ENCODE results near the gene COL18A1. TPM values are rescaled to one million over a fixed set of nuclear protein-coding genes. Genes with fewer than 3 reads are reported as not detected.

The COL18A1 gene
- total and polyA plus RNA-seq, 2 donors (not counting 1 experiment from before 2014, with no cell fraction given) = 15.6 to 24.7 TPM

GRCh38 chr21:45463871-45464270, 58.9 kb downstream of the COL18A1 start:
- Histone ChIP-seq H3K27me3 (replicated peaks in 1 of 4; ENCODE audit: control extremely low read depth in 1 of 4, control insufficient read depth in 3 of 4, insufficient read depth in 4 of 4, low read length in 3 of 4) (peaks cover 0 to 2% (median 0%) of the 10 kb centered on the region in 4 experiments), H4K20me1 (ENCODE audit: control insufficient read depth, insufficient read depth, low read length, poor library complexity, severe bottlenecking) (no peaks in the 10 kb centered on the region), H3K27ac (ENCODE audit: low read length in 2 of 2) (no peak overlapping the region), H3K36me3 (replicated peaks in 1 of 2; ENCODE audit: control extremely low read depth in 1 of 2, control insufficient read depth in 1 of 2, extremely low read depth in 1 of 2, insufficient read depth in 2 of 2, low read length in 1 of 2) (no peaks in the 10 kb centered on the region), H3K4me3 (ENCODE audit: control extremely low read depth in 1 of 5, extremely low read depth in 1 of 5, insufficient read depth in 1 of 5, low read depth in 2 of 5, low read length in 4 of 5) (no peak overlapping the region), H3K9me3 (ENCODE audit: control extremely low read depth in 1 of 3, control insufficient read depth in 2 of 3, insufficient read depth in 1 of 3, low read length in 2 of 3) (peaks cover 0 to 19% (median 8%) of the 10 kb centered on the region in 3 donors), H2AFZ (ENCODE audit: insufficient read depth, low read depth, low read length, poor library complexity, severe bottlenecking) (no peak overlapping the region), H3K9ac (ENCODE audit: low read length) (no peak overlapping the region), H3K4me2 (replicated peaks; ENCODE audit: low read depth, low read length, poor library complexity, severe bottlenecking) (no peak overlapping the region), H3K4me1 (ENCODE audit: control insufficient read depth in 2 of 2, insufficient read depth in 2 of 2, low read length in 2 of 2) (peaks cover 0 to 3% of the 10 kb centered on the region in 2 donors), H3K79me2 (ENCODE audit: control insufficient read depth, insufficient read depth, low read length) (no peaks in the 10 kb centered on the region)
- peaks cover 16% of the 10 kb centered on the region for H3K27me3 Mint-ChIP-seq
- ChIA-PET POLR2A (no interaction called here), CTCF (no interaction called here)
- H3K4me1 Mint-ChIP-seq = peaks cover 8% of the 10 kb centered on the region
- no peak overlapping the region for H3K4me3 Mint-ChIP-seq
- no peak overlapping the region for H3K27ac Mint-ChIP-seq
- H3K9me3 Mint-ChIP-seq (ENCODE audit: insufficient read depth) = no peaks in the 10 kb centered on the region
- ATAC-seq (ENCODE audit: low read depth) (no peak), DNase-seq (no peak)
- no peak for TF ChIP-seq CTCF (IDR thresholded peaks at IDR 0.05)
- TF ChIP-seq EZH2 (IDR thresholded peaks at IDR 0.05; ENCODE audit: borderline replicate concordance, insufficient read depth, low read depth, low read length, poor library complexity, severe bottlenecking) = no peak
- 85% methylated on average over 4 of the region's 7 CpGs for WGBS (ENCODE audit: insufficient coverage)
- intact Hi-C loops (cut with micrococcal nuclease) = no loop called here

- H4K20me1 ChIP-seq (ENCODE audit: control insufficient read depth, insufficient read depth, low read length, poor library complexity, severe bottlenecking) = no peaks in the 10 kb centered on the region
- Mint-ChIP-seq H3K27ac (no peak overlapping the region), H3K4me3 (no peak overlapping the region), H3K9me3 (ENCODE audit: insufficient read depth) (no peaks in the 10 kb centered on the region), H3K27me3 (peaks cover 16% of the 10 kb centered on the region), H3K4me1 (peaks cover 8% of the 10 kb centered on the region)
- no peak overlapping the region for H2AFZ ChIP-seq (ENCODE audit: insufficient read depth, low read depth, low read length, poor library complexity, severe bottlenecking)
- CTCF ChIA-PET = no interaction called here
- 89% methylated on average over 4 of the region's 5 CpGs for WGBS (ENCODE audit: insufficient coverage)
- no peaks in the 10 kb centered on the region for H3K36me3 ChIP-seq (replicated peaks in 1 of 2; ENCODE audit: control extremely low read depth in 1 of 2, control insufficient read depth in 1 of 2, extremely low read depth in 1 of 2, insufficient read depth in 2 of 2, low read length in 1 of 2)
- H3K4me1 ChIP-seq (ENCODE audit: control insufficient read depth in 2 of 2, insufficient read depth in 2 of 2, low read length in 2 of 2) = peaks cover 0 to 3% of the 10 kb centered on the region in 2 donors
- DNase-seq (no peak), ATAC-seq (ENCODE audit: low read depth) (peak; percentile 28)
- H3K9ac ChIP-seq (ENCODE audit: low read length) = no peak overlapping the region
- H3K4me3 ChIP-seq (ENCODE audit: control extremely low read depth in 1 of 5, extremely low read depth in 1 of 5, insufficient read depth in 1 of 5, low read depth in 2 of 5, low read length in 4 of 5) = no peak overlapping the region
- no peaks in the 10 kb centered on the region for H3K79me2 ChIP-seq (ENCODE audit: control insufficient read depth, insufficient read depth, low read length)
- intact Hi-C loops (cut with micrococcal nuclease) = no loop called here
- no peak overlapping the region for H3K27ac ChIP-seq (ENCODE audit: low read length in 2 of 2)
- H3K9me3 ChIP-seq (ENCODE audit: control extremely low read depth in 1 of 3, control insufficient read depth in 2 of 3, insufficient read depth in 1 of 3, low read length in 2 of 3) = peaks cover 0 to 19% (median 8%) of the 10 kb centered on the region in 3 donors
- POLR2A ChIA-PET = no interaction called here
- no peak for TF ChIP-seq CTCF (IDR thresholded peaks at IDR 0.05)
- TF ChIP-seq EZH2 (IDR thresholded peaks at IDR 0.05; ENCODE audit: borderline replicate concordance, insufficient read depth, low read depth, low read length, poor library complexity, severe bottlenecking) = no peak
- peaks cover 0 to 2% (median 0%) of the 10 kb centered on the region in 4 experiments for H3K27me3 ChIP-seq (replicated peaks in 1 of 4; ENCODE audit: control extremely low read depth in 1 of 4, control insufficient read depth in 3 of 4, insufficient read depth in 4 of 4, low read length in 3 of 4)
- H3K4me2 ChIP-seq (replicated peaks; ENCODE audit: low read depth, low read length, poor library complexity, severe bottlenecking) = no peak overlapping the region
These were observed 59.3 kb downstream of the COL18A1 start for GRCh38 chr21:45464309-45464708.
